IMR-90 (cell line): Measurements from ENCODE around the gene TIMM29. TPM values are rescaled to one million over a fixed set of nuclear protein-coding genes. Genes with fewer than 3 reads are reported as not detected.
A peak's percentile ranks its signal among the peaks of the same experiment; 100 is the strongest.

Experiments
- ATAC-seq: fragments of 200-7000 bp; cut with Tn5 transposase; 2 replicates; pipeline ENCODE4 v1.9.1; 2020; ENCODE audit warnings: low read depth, mild to moderate bottlenecking, moderate library complexity
- BruUV-seq: library from RNA; stranded (reverse); fragments of 400-500 nt; replicated peaks from 2 replicates; lab custom pipeline; 2021; lab: Mats Ljungman, UMichigan
- CTCF ChIA-PET: fragments of 300-600 bp; formaldehyde crosslinking; extraction: SDS; loops from one replicate; lab custom pipeline; 2021; ENCODE audit warnings: antibody characterized with exemption; lab: Yijun Ruan, JAX
- POLR2A ChIA-PET: fragments of 300-600 bp; sonication (Branson Sonifier 250); formaldehyde crosslinking; loops from one replicate; lab custom pipeline; 2022; ENCODE audit warnings: antibody characterized with exemption; ENCODE audit not compliant: unreplicated experiment; lab: Charles Lee
- DNase-seq: peaks from one replicate; pipeline ENCODE4 v3.0.0; 2013
- H2AFZ ChIP-seq: replicated peaks from 2 replicates; pipeline ENCODE3; 2013; ENCODE audit warnings: low read length, mild to moderate bottlenecking; ENCODE audit not compliant: poor library complexity
- H2AK5ac ChIP-seq: 2 replicates; pipeline ENCODE4 v1.6.1; 2013; ENCODE audit warnings: low read depth, low read length, inconsistent platforms
- H2AK9ac ChIP-seq: replicated peaks from 2 replicates; pipeline ENCODE3; 2013; ENCODE audit warnings: mild to moderate bottlenecking, low read depth, low read length, moderate library complexity; ENCODE audit not compliant: poor library complexity
- H2BK120ac ChIP-seq: 2 replicates; pipeline ENCODE4 v1.6.1; 2013; ENCODE audit warnings: low read depth, low read length, inconsistent platforms
- H2BK15ac ChIP-seq: 3 replicates; pipeline ENCODE4 v1.6.1; 2013; ENCODE audit warnings: low read depth, low read length, inconsistent platforms
- H2BK20ac ChIP-seq: 2 replicates; pipeline ENCODE4 v1.6.1; 2013; ENCODE audit warnings: low read depth, mild to moderate bottlenecking, inconsistent platforms, low read length, moderate library complexity
- H2BK5ac ChIP-seq: 2 replicates; pipeline ENCODE4 v1.6.1; 2013; ENCODE audit warnings: mild to moderate bottlenecking, low read depth, low read length, inconsistent platforms; ENCODE audit not compliant: poor library complexity, severe bottlenecking
- H3K14ac ChIP-seq: replicated peaks from 2 replicates; pipeline ENCODE4 v1.6.1; 2013; ENCODE audit warnings: low read depth, low read length, inconsistent platforms
- H3K18ac ChIP-seq: 2 replicates; pipeline ENCODE4 v1.6.1; 2013; ENCODE audit warnings: low read depth, low read length, control low read depth
- H3K23ac ChIP-seq: 2 replicates; pipeline ENCODE4 v1.6.1; 2013; ENCODE audit warnings: low read depth, low read length, inconsistent platforms
- H3K27ac ChIP-seq: 2 replicates; pipeline ENCODE4 v1.5.1; 2013; ENCODE audit warnings: mild to moderate bottlenecking, control low read depth, low read length; ENCODE audit not compliant: insufficient read depth
- H3K27me3 ChIP-seq: 2 replicates; pipeline ENCODE4 v1.6.1; 2013; ENCODE audit warnings: low read length; ENCODE audit not compliant: control insufficient read depth, insufficient read depth
- H3K36me3 ChIP-seq: 2 replicates; pipeline ENCODE4 v1.6.1; 2013; ENCODE audit warnings: low read length, mixed read lengths; ENCODE audit not compliant: control insufficient read depth, insufficient read depth
- H3K4ac ChIP-seq: 2 replicates; pipeline ENCODE4 v1.6.1; 2013; ENCODE audit warnings: low read depth, low read length, inconsistent platforms
- H3K4me1 ChIP-seq: 2 replicates; pipeline ENCODE4 v1.6.1; 2013; ENCODE audit warnings: low read length, mixed read lengths; ENCODE audit not compliant: control insufficient read depth, insufficient read depth
- H3K4me2 ChIP-seq: 2 replicates; pipeline ENCODE4 v1.6.1; 2013; ENCODE audit warnings: low read depth, mild to moderate bottlenecking, control low read depth, low read length, moderate library complexity
- H3K4me3 ChIP-seq: 2 replicates; pipeline ENCODE4 v1.5.1; 2013; ENCODE audit warnings: low read depth, mild to moderate bottlenecking, control low read depth, low read length, moderate library complexity; ENCODE audit not compliant: insufficient read depth
- H3K56ac ChIP-seq: 2 replicates; pipeline ENCODE4 v1.6.1; 2013; ENCODE audit warnings: low read length, inconsistent platforms; ENCODE audit not compliant: insufficient read depth; ENCODE audit errors: extremely low read depth
- H3K79me1 ChIP-seq, 2 experiments: 2 replicates each; pipeline ENCODE4 v1.6.1; 2013; ENCODE audit warnings: low read length in 2 of 2, inconsistent platforms in 1 of 2, low read depth in 1 of 2
- H3K9ac ChIP-seq: 2 replicates; pipeline ENCODE4 v1.6.1; 2013; ENCODE audit warnings: low read depth, low read length, control low read depth
- H3K9me1 ChIP-seq: 2 replicates; pipeline ENCODE4 v1.6.1; 2013; ENCODE audit warnings: low read length, inconsistent platforms; ENCODE audit not compliant: insufficient read depth
- H3K9me3 ChIP-seq: 2 replicates; pipeline ENCODE4 v1.6.1; 2013; ENCODE audit warnings: low read length; ENCODE audit not compliant: control insufficient read depth, insufficient read depth
- H4K20me1 ChIP-seq: 2 replicates; pipeline ENCODE4 v1.6.1; 2013; ENCODE audit warnings: low read length, inconsistent platforms; ENCODE audit not compliant: insufficient read depth
- H4K5ac ChIP-seq: 2 replicates; pipeline ENCODE4 v1.6.1; 2013; ENCODE audit warnings: mild to moderate bottlenecking, low read depth, low read length, control low read depth
- H4K8ac ChIP-seq, 2 experiments: 2 replicates each; pipeline ENCODE4 v1.6.1; 2013; ENCODE audit warnings: low read depth in 2 of 2, low read length in 2 of 2, control low read depth in 1 of 2, inconsistent platforms in 1 of 2
- H4K91ac ChIP-seq: 2 replicates; pipeline ENCODE4 v1.6.1; 2013; ENCODE audit warnings: low read depth, low read length, inconsistent platforms; ENCODE audit not compliant: insufficient read depth
- BHLHE40 ChIP-seq: fragments of 150-350 bp; IDR thresholded peaks from 2 replicates; pipeline ENCODE4 v1.6.1; 2016; ENCODE audit warnings: mild to moderate bottlenecking, low read depth, low read length
- CEBPB ChIP-seq: IDR thresholded peaks from 2 replicates; pipeline ENCODE4 v1.6.1; 2012; ENCODE audit warnings: low read depth, low read length, improper control_type of control experiment
- CHD1 ChIP-seq: IDR thresholded peaks from 2 replicates; pipeline ENCODE4 v1.6.1; 2012; ENCODE audit warnings: low read depth, low read length, improper control_type of control experiment
- FOS ChIP-seq: fragments of 150-350 bp; IDR thresholded peaks from 2 replicates; pipeline ENCODE4 v1.6.1; 2016; ENCODE audit warnings: low read depth, low read length
- MAFK ChIP-seq: IDR thresholded peaks from 2 replicates; pipeline ENCODE4 v1.6.1; 2012; ENCODE audit warnings: low read depth, low read length, improper control_type of control experiment
- MAZ ChIP-seq: IDR thresholded peaks from 2 replicates; pipeline ENCODE4 v1.6.1; 2012; ENCODE audit warnings: low read depth, mild to moderate bottlenecking, low read length, improper control_type of control experiment, moderate library complexity, borderline replicate concordance
- MXI1 ChIP-seq: IDR thresholded peaks from 2 replicates; pipeline ENCODE4 v1.6.1; 2012; ENCODE audit warnings: low read depth, mild to moderate bottlenecking, low read length, moderate library complexity, borderline replicate concordance
- POLR2A ChIP-seq: IDR thresholded peaks from 2 replicates; pipeline ENCODE4 v1.6.1; 2012; ENCODE audit warnings: mild to moderate bottlenecking, low read depth, low read length
- RAD21 ChIP-seq: IDR thresholded peaks from 2 replicates; pipeline ENCODE4 v1.6.1; 2012; ENCODE audit warnings: low read length, improper control_type of control experiment
- RCOR1 ChIP-seq: IDR thresholded peaks from 2 replicates; pipeline ENCODE4 v1.6.1; 2012; ENCODE audit warnings: mild to moderate bottlenecking, low read length, improper control_type of control experiment; ENCODE audit not compliant: insufficient replicate concordance
- RFX5 ChIP-seq: IDR thresholded peaks from 2 replicates; pipeline ENCODE4 v1.8.0; 2012; ENCODE audit warnings: low read depth, mild to moderate bottlenecking, low read length, moderate library complexity
- SMC3 ChIP-seq: fragments of 150-350 bp; IDR thresholded peaks from 2 replicates; pipeline ENCODE4 v1.6.1; 2016; ENCODE audit warnings: low read depth, mild to moderate bottlenecking, antibody characterized with exemption, low read length, moderate library complexity
- WGBS, 2 experiments: methylation state at CpG; one replicate each; pipeline versions ENCODE4 v1.1.5 to v1.1.7; 2013; ENCODE audit warnings: missing lambda C conversion rate in 2 of 2; ENCODE audit not compliant: insufficient read length in 1 of 2; ENCODE audit errors: extremely low coverage in 2 of 2; 5-methylcytosine and 5-hydroxymethylcytosine counted together
- dilution Hi-C: fragments of 300-500 bp; cut with HindIII; formaldehyde crosslinking; loops from one replicate; pipeline ENCODE4 v1.14.3; 2018; ENCODE audit warnings: low sequenced_read_pairs; ENCODE audit not compliant: unreplicated experiment
- in situ Hi-C: fragments of 300-500 bp; cut with MboI; formaldehyde crosslinking; loops from 3 replicates; pipeline ENCODE4 v1.14.3; 2019; ENCODE audit warnings: low sequenced_read_pairs, inconsistent platforms, mixed read lengths
- intact Hi-C: fragments of 100-400 bp; cut with micrococcal nuclease; formaldehyde crosslinking; loops from 2 replicates; pipeline ENCODE4 v1.10.0; 2022
- polyA plus RNA-seq, 3 experiments: library from polyadenylated mRNA; depleted of rRNA; stranded (reverse); fragments of >200 nt; gene quantifications; 2 replicates each; pipeline ENCODE4 v1.2.3, GENCODE V29; 2012; ENCODE audit warnings: low replicate concordance in 1 of 3
- total RNA-seq: library from RNA; depleted of rRNA; stranded (reverse); fragments of >200 nt; gene quantifications from 2 replicates; pipeline ENCODE4 v1.2.3, GENCODE V29; 2012
- TF ChIP-seq, protein P1 (sequence below): conservative IDR thresholded peaks from 2 replicates; pipeline ENCODE4 v1.5.1; 2012; ENCODE audit warnings: mild to moderate bottlenecking, low read depth, low read length, improper control_type of control experiment
- TF ChIP-seq, protein P2 (sequence below): fragments of 150-350 bp; IDR thresholded peaks from 2 replicates; pipeline ENCODE4 v1.6.1; 2016; ENCODE audit warnings: low read depth, mild to moderate bottlenecking, low read length, moderate library complexity, borderline replicate concordance
- TF ChIP-seq, protein P3 (sequence below): fragments of 150-350 bp; IDR thresholded peaks from 2 replicates; pipeline ENCODE4 v1.6.1; 2017; ENCODE audit warnings: mild to moderate bottlenecking, antibody characterized with exemption, low read length, low read depth

The TIMM29 gene
- total and polyA plus RNA-seq, 2 of the 4 experiments (the other 2 are of a cell fraction) = 9.3 to 13.4 TPM

DNA sequence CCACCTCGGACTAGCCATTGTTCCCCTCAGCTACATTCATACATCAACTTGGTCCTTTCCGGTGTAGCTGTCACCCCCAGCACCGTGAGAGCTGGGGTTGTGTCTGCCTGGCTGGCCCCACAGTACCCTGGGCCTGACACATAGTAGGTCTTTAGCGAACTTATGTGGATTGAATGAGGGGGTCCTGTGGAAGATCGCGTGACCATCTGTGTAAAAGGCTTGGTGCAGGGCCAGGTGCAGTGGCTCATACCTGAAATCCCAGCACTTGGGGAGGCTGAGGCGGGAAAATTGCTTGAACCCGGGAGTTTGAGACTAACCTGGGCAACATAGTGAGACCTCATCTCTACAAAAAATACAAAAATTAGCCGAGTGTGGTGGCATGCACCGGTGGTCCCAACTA, 34.3 kb downstream of the TIMM29 start:
- CTCF ChIA-PET = no interaction called here
- Histone ChIP-seq H3K79me1 (peaks cover 4 to 53% of the 10 kb centered on the region in 2 experiments; a peak in 3 of 4 replicates), H4K8ac (peak overlapping the region in 1 of 2 experiments; percentile 39; a peak in 2 of 4 replicates), H3K18ac (no peak overlapping the region), H2AK9ac (peak overlapping the region; percentile 23), H3K27ac (no peak overlapping the region), H3K56ac (no peak overlapping the region), H3K4me1 (peaks cover 9% of the 10 kb centered on the region), H2BK20ac (no peak overlapping the region), H3K9me1 (peaks cover 20% of the 10 kb centered on the region), H3K4me3 (0 out of 2 replicates have a peak overlapping the region, but pooled peaks have one; percentile 2), H2BK15ac (no peak overlapping the region), H2BK120ac (no peak overlapping the region), H3K4me2 (peak overlapping the region; percentile 52; the same call in 1 of the 2 replicates), H4K91ac (no peak overlapping the region), H2AFZ (no peak overlapping the region), H3K27me3 (no peaks in the 10 kb centered on the region), H2BK5ac (no peak overlapping the region), H2AK5ac (peak overlapping the region; percentile 80; the same call in 1 of the 2 replicates), H4K20me1 (peaks cover 49% of the 10 kb centered on the region), H3K36me3 (no peaks in the 10 kb centered on the region), H3K9me3 (no peaks in the 10 kb centered on the region), H4K5ac (peak overlapping the region; percentile 9; the same call in 1 of the 2 replicates), H3K9ac (no peak overlapping the region; the same call in 1 of the 2 replicates), H3K14ac (no peak overlapping the region), H3K4ac (peak overlapping the region; percentile 8; the same call in 1 of the 2 replicates), H3K23ac (peak overlapping the region; percentile 90; the same call in 1 of the 2 replicates)
- ATAC-seq (no peak), DNase-seq (no peak)
- no TSS peak for BruUV-seq
- WGBS, 2 experiments = 93% methylated on average over 4 of the region's 10 CpGs; no CpG with 5 or more reads in 1 of the 2 experiments
- in situ Hi-C loops (no loop called here), dilution Hi-C loops (no loop called here), intact Hi-C loops (no loop called here)
- no peak for TF ChIP-seq CEBPB
- no peak for TF ChIP-seq MAFK
- TF ChIP-seq RCOR1 = no peak
- TF ChIP-seq, protein P1, sequence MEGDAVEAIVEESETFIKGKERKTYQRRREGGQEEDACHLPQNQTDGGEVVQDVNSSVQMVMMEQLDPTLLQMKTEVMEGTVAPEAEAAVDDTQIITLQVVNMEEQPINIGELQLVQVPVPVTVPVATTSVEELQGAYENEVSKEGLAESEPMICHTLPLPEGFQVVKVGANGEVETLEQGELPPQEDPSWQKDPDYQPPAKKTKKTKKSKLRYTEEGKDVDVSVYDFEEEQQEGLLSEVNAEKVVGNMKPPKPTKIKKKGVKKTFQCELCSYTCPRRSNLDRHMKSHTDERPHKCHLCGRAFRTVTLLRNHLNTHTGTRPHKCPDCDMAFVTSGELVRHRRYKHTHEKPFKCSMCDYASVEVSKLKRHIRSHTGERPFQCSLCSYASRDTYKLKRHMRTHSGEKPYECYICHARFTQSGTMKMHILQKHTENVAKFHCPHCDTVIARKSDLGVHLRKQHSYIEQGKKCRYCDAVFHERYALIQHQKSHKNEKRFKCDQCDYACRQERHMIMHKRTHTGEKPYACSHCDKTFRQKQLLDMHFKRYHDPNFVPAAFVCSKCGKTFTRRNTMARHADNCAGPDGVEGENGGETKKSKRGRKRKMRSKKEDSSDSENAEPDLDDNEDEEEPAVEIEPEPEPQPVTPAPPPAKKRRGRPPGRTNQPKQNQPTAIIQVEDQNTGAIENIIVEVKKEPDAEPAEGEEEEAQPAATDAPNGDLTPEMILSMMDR = no peak
- TF ChIP-seq FOS = no peak
- TF ChIP-seq RFX5 = no peak
- TF ChIP-seq POLR2A = no peak
- no peak for TF ChIP-seq CHD1
- TF ChIP-seq, protein P2, sequence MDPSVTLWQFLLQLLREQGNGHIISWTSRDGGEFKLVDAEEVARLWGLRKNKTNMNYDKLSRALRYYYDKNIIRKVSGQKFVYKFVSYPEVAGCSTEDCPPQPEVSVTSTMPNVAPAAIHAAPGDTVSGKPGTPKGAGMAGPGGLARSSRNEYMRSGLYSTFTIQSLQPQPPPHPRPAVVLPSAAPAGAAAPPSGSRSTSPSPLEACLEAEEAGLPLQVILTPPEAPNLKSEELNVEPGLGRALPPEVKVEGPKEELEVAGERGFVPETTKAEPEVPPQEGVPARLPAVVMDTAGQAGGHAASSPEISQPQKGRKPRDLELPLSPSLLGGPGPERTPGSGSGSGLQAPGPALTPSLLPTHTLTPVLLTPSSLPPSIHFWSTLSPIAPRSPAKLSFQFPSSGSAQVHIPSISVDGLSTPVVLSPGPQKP = no peak
- TF ChIP-seq SMC3 = no peak
- no peak for TF ChIP-seq RAD21
- TF ChIP-seq MAZ = no peak
- TF ChIP-seq BHLHE40 = no peak
- TF ChIP-seq, protein P3, sequence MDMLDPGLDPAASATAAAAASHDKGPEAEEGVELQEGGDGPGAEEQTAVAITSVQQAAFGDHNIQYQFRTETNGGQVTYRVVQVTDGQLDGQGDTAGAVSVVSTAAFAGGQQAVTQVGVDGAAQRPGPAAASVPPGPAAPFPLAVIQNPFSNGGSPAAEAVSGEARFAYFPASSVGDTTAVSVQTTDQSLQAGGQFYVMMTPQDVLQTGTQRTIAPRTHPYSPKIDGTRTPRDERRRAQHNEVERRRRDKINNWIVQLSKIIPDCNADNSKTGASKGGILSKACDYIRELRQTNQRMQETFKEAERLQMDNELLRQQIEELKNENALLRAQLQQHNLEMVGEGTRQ = no peak
- no peak for TF ChIP-seq MXI1
- POLR2A ChIA-PET = no interaction called here
